Body of pancreas (tissue), 4 donors: ENCODE measurements around the gene CDK4.

ENCODE experiments used
- CTCF ChIP-seq, 7 experiments: fragments of 450-650 bp in 4 of 7; fragments of 200-600 bp in 3 of 7; sonication (generic) in 3 of 7; IDR thresholded peaks; one replicate each; pipeline ENCODE4 v1.5.1; 2016 to 2019; ENCODE audit warnings: antibody characterized with exemption in 7 of 7
- POLR2A ChIP-seq, 3 donors: fragments of 450-650 bp; IDR thresholded peaks; one replicate each; pipeline ENCODE4 v1.6.1; 2016; ENCODE audit warnings: antibody characterized with exemption in 3 of 3, mild to moderate bottlenecking in 2 of 3

GRCh38 chr12:57727758-57728395 lies 24.2 kb downstream of the CDK4 start:
- no peak for TF ChIP-seq CTCF (IDR thresholded peaks at IDR 0.05)
- no peak for TF ChIP-seq POLR2A (IDR thresholded peaks at IDR 0.05)
